ENCODE measurements around the gene NKAIN2.

NKAIN2 gene

DNA sequence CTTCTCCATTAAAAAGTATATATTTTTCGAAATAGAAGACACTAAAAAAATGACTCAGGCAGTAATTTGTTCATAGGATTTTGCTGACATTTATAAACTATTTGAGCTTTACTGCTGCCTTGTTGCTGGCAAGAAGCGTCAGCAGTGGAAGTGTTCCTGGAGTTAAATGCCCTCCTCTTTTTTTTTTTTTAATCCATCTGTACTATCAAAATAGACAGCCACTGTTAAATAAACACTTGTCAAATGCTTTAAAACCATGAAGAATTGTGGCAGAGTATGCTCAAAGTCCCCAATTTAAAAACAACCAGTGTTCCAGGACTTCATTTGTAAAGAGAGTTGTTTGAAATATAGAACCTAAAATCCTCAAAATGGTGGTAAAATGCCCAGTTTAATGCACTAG, 253.8 kb downstream of the NKAIN2 start:
- in situ Hi-C loops (cut with MboI; ENCODE audit: low pct_unique_long_range_greater_than_20kb, low sequenced_read_pairs) = no loop called here
- DNase-seq = no peak

DNA sequence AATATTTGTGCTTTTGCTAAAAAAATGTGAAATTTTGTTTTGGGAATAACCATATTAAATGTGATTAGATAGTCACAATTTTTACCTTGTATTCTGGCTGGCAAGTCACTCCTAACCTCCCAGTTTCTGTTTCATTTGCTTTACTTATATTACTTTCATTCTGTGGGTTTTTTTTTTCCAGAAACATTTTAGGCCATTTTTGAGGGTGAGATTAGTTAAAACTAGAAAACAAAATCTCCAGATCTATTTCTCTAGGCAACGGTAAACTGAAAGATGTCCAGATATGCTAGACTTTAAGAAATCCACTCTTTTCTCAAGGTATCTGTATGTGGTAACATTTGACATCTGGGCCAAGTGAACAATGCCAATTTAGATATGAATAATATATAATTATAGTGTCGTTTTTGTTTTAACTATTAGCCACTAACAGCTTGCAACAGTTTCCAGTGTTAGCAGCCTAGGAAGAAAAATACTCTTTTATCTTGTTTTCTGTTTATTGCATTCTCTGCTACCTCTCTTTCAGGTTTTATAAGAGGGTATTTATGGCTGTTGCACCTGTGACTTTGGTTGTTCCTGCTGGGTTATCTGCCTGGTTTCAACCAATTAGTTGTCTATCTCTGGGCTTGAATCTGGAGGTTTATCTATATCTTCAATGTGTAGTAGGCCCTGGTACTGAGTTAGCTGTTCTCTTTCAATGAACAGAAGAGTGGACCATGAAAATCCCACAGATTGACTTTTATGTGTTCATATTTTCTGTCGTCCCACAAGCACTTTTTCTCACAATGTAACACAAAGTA, 260.9 kb downstream of the NKAIN2 start:
- in situ Hi-C loops (cut with MboI; ENCODE audit: low pct_unique_long_range_greater_than_20kb, low sequenced_read_pairs) = no loop called here
- no peak for DNase-seq

DNA sequence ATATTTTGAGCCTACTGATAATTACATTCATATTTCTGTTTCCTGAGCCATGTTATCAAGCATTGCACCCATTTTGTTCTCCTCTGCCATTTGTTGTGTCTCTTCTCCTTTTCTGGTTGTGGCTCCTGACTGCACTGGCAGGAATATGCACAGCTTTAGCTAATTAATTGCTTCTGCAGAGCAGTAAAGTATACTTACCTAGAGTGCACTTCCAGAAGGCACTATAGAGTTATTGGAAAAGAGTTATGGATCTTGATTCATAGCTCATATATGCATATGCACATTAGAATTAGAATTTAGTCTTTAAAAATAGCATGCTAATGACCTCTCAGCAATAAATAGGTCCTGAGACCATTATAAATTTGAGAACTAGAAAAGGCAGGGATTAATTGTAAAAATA, 262.6 kb downstream of the NKAIN2 start:
- in situ Hi-C loops (cut with MboI; ENCODE audit: low pct_unique_long_range_greater_than_20kb, low sequenced_read_pairs) = no loop called here
- no peak for DNase-seq

DNA sequence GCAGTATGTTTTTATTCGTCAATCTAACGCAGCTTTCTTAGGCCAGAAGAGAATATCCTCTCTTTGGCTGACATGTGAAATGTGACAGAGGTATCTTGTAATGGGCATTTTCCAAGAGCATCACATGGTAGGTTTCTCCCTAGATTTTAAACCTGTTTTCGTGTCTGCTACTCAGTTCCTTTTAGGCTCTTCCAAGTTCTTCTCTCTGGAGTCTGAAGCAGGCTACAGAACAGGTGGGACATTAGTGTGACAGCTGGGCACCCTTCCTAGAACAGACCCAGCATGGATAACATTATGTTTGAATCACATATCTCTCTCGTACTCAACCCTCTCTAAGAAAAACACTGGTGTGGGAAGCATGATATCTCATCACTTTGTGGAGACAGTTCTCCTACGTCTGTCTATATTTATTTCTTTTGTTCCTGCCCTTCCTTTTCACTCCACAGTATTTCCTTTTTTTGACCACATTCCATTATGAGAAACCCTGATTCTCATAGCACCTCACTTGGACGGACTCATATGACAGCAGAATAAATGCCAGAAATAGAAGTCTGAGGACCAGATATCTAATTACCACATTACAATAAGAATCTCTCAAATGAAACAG, 263.4 kb downstream of the NKAIN2 start:
- no peak for DNase-seq
- in situ Hi-C loops (cut with MboI; ENCODE audit: low pct_unique_long_range_greater_than_20kb, low sequenced_read_pairs) = no loop called here

DNA sequence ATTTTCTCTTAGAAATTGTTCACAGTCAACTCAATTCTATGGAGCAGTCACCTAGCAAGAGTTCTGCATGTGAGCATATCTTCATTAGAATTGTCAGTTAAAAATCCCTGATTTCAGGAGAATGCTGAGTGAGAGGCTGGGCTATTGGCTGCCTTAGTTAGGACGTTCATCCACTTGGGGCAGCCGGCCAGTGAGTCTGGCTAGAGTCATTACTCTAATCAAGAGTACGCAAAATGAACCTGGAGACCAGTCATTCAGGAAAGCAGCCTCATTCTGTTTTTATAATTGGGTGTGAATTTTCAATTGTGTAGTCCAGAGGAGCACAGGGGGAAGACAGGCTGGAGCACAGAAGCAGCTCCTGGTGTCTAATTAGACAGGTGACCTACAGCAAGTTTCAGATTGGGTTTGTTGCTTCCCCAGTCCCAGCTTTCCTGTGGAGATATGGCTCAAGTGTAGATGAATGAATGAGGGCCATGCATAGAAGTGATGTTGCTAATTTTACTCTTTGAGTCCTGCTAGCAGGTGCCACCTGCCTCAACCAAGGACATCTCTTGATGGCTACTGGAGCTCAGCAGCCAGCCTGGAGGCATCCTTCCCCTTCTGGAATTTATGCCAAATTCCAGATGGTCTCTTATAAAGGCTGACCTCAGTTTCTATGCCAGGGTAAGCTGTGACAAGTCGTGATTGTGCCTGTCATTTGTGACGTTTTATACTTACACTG, 265.7 kb downstream of the NKAIN2 start:
- no peak for DNase-seq
- in situ Hi-C loops (cut with MboI; ENCODE audit: low pct_unique_long_range_greater_than_20kb, low sequenced_read_pairs) = no loop called here

DNA sequence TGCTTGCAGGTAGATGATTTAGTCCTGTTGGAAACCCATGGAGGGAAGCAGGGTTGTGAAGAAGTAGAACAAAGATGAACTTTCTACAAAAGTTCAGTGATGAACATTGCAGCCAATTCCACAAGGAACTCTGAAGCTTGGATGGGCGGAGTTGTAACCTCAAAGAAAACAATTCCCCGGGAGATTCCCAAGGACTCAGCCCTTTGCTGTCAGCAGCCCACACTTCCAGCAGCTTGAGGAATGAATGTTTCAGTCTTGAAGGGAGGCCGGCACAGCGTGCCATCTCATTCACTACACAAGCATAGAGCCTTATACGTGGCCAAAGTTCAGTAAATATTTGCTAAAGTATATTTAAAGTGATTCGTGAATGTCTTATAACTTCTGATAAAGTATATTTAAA, 269.4 kb downstream of the NKAIN2 start:
- DNase-seq = no peak
- in situ Hi-C loops (cut with MboI; ENCODE audit: low pct_unique_long_range_greater_than_20kb, low sequenced_read_pairs) = no loop called here

DNA sequence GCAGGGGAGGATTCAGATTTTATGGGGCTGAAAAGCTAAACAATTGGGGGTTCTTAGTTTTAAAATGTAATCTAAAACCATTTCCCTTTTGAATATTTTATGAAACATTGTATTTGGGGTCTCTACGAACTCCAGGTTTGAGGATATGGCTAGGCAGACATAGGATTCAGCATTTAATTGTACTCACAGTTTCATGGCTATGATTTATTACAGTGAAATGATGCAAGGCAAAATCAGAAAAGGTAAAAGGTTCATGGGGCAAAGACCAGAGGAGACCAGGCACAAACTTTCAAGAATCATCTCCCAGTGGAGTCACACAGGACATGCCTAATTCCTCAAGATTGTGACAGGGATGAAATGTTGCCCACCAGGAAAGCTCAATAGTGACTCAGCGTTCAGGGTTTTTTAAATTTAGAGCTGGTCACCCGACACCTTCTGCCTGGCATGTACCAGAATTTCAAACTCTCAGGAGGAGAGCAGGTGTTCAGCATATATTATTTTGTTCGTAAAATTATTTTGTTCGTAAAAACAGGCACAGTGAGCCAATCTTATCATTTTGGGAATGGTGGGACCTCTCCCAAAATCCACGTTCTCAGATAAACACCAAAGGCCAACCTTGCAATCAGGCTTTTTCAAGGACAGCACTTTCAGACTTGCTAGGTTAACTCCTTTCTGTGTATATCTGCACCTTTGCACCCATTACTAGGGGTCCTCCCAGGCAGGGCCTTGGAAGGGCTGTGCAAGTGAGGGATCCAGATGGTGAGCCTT, 270.3 kb downstream of the NKAIN2 start:
- in situ Hi-C loops (cut with MboI; ENCODE audit: low pct_unique_long_range_greater_than_20kb, low sequenced_read_pairs) = no loop called here
- DNase-seq = no peak

DNA sequence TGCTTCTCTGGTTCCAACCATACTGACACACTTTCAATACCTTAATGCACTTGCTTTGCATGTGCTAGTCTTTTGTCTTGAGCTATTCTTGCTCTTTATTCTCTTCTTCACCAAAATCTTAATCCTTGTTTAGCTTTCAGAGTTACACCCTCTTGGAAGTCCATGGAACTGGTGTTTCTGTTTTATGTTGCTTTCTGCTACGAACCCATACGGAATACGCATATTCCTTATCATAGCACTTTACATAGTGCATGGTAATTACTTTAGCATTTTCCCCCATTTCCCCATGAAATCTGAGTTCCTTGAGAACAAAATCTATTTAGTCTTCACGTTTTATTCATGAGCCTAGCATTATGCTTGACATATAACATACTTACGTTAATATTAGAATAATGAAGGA, 270.9 kb downstream of the NKAIN2 start:
- no peak for DNase-seq
- in situ Hi-C loops (cut with MboI; ENCODE audit: low pct_unique_long_range_greater_than_20kb, low sequenced_read_pairs) = no loop called here

DNA sequence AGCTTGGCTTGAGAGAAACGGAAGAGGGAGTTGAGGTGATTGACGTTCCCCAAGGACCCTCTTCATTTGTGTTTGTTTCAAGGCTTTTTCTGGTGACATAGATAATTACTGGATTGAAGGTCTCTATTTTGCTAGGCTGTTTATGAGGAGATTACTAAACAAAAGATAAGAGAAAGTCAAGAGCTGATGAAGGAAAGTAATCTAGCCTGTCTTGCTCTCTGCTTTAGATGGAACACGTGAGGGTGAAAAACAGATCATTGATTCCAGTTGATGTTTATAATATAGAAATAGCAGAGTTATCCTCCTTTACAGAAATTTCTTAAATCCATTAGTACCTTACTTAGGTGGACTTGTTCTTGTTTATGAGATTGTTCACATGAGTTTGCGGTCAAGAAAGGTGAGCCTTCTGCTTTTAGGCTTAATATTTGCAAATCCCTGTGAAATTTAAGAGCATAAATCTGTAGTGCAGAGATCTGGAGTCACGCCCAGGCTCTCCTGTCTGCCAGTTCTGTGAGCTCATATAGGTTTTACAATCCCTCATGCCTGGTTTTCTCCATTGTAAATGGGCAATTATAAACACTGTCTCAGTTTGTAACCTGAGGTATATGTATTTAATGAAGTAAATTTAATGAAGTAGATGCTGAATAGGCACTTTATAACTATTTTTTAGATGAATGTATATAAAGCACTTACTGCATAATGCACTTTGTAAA, 272.8 kb downstream of the NKAIN2 start:
- in situ Hi-C loops (cut with MboI; ENCODE audit: low pct_unique_long_range_greater_than_20kb, low sequenced_read_pairs) = no loop called here
- no peak for DNase-seq

DNA sequence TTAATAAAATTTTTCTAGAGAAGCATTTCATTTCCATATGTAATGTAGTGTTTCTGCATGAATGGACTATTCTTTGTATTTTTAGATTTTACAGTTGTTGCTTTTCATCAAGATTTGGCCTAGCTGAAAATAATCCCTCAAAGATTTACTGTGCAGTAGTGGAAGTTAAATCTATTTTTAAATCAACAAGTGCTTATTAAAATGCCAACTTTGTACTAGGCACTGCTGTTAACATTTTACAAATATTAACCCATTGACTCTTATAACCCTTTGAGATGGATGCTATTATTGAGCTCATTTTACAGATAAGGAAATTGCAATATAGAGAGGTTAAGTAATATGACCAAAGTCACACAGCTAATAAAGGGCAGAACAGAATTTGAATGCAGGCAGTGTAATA, 274.5 kb downstream of the NKAIN2 start:
- no peak for DNase-seq

DNA sequence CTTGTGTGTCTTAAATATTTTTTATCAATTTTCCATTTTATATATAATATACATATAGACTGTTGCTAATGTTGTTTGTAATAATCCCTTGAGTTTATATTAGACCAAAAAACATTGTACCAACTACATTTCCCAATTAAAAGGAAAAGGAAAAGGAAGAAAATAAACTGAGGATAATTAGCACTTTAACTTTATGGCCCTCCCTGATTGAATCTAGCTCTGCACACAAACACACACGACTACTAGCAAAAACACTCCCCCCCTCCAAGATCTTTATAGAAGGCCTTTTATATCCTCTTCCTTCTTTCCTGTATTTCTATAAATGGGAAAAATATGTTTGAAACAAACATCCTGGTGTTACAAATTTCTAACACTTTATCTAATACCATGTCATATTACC, 276.8 kb downstream of the NKAIN2 start:
- in situ Hi-C loops (cut with MboI; ENCODE audit: low pct_unique_long_range_greater_than_20kb, low sequenced_read_pairs) = no loop called here
- no peak for DNase-seq

More for the DNA sequence above, 274.5 kb downstream of the NKAIN2 start:
- in situ Hi-C loops (cut with MboI; ENCODE audit: low pct_unique_long_range_greater_than_20kb, low sequenced_read_pairs) = no loop called here

DNA sequence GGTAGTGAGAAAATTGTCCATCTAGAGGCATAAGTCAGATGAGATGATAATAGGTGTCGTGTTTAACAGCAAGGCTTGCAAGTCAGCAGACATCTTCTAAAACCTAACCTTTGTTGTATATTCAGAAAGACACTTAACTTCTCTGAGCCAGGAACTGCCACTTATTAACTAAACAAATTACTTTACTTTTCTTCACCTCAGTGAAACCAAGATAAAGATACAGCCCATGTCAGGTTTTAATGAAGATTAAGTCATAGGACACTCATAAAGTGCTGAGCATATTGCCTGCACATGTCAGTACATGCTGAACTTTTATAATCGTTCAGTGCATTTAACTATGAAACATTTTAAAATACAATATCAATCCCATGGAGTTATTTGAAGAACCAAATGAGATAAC, 286.8 kb downstream of the NKAIN2 start:
- in situ Hi-C loops (cut with MboI; ENCODE audit: low pct_unique_long_range_greater_than_20kb, low sequenced_read_pairs) = no loop called here
- no peak for DNase-seq

DNA sequence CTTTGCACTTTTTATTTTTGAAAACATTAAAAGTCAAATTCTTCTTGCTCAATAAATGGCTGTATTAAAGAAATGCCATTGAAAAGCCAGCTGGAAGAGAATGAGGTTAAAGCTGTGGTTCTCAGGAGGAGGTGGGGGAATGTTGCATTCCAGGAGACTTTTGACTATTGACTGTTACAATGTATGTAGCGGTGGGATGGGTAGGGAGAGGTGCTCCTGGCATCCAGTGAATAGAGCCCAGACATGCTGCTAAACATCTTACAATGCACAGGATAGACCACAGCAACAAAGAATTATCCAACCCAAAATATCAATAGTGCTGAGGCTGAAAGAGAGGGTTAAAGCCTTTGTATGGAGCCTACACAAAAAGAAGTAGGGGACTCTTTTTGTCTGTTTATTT, 295.9 kb downstream of the NKAIN2 start:
- DNase-seq = no peak
- in situ Hi-C loops (cut with MboI; ENCODE audit: low pct_unique_long_range_greater_than_20kb, low sequenced_read_pairs) = no loop called here

DNA sequence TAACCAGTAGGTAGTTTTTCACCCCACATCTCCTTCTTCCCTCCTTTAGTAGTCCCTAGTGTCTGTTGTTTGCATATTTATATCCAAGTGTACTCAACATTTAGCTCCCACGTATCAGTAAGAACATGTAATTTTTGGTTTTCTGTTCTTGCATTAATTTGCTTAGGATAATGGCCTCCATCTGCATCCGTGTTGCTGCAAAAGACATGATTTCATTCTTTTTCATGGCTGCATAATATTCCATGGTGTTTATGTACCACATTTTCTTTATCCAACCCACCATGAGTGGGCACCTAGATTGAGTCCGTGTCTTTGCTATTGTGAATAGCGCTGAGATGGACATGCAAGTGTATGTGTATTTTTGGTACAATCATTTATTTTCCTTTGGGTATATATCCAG, 306.8 kb downstream of the NKAIN2 start:
- in situ Hi-C loops (cut with MboI; ENCODE audit: low pct_unique_long_range_greater_than_20kb, low sequenced_read_pairs) = no loop called here
- DNase-seq = no peak

DNA sequence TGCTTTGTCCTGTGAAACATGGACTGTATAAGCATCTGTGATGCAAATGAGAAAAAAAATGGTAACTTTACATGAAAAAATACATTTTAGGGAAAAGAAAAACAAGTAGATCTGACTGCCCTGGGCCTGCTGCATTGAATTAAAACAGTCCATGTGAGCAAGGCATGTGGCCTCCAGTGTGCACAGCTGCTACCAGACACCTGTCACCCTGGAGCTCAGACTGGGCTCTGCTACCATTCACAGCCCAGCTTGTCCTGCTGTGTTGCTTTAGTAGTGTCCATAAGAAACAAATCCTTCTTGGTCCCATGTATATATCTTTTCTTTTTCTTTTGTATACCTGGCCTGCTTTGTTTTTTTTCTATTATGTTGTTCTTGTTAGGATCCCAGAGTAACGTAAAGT, 315.9 kb downstream of the NKAIN2 start:
- no peak for DNase-seq
- in situ Hi-C loops (cut with MboI; ENCODE audit: low pct_unique_long_range_greater_than_20kb, low sequenced_read_pairs) = no loop called here

DNA sequence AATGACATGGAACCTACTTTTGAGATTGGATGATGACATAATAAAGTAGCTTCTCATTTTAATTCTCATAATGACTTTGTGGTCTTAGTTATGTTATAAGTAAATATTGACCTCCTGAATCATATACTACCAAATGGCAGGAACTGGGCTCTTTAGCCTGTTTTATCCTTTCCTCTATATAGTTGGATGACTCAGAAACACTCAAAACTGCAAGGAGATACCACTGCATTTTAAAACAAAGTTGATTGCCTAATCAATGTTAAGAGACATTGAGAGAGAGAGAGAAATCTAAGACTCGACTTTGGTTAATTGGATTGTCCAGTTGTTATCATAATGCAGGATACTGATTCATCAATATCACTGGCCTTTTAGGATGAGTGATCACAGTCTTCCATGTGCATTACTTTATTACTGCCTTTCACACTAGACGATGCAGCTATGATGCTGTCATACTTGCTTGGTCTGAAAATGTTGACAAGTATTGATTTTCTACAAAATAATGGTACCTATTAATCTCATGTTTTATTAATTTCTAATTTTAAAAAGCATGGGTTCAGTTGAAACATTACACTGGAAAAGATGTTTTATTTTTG, 320.0 kb downstream of the NKAIN2 start:
- in situ Hi-C loops (cut with MboI; ENCODE audit: low pct_unique_long_range_greater_than_20kb, low sequenced_read_pairs) = no loop called here
- no peak for DNase-seq

DNA sequence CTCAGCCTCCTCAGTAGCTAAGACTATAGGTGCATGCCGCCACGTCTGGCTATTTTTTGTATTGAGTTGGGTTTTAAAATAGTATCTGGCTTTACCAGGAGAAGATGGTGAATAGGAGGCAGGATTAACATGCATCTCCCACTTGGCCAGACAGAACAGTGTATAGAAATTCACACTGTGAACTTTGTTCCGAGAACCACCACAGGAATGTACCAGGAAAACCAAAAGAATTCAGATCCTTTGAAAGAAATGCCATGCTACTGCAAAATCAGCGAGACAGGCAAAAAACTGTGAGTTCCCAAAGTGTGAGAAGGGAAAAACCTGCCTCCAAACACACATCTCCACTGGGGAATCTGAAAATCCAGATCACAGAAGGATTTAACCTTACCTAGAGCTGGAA, 327.6 kb downstream of the NKAIN2 start:
- no peak for DNase-seq
- in situ Hi-C loops (cut with MboI; ENCODE audit: low pct_unique_long_range_greater_than_20kb, low sequenced_read_pairs) = no loop called here

DNA sequence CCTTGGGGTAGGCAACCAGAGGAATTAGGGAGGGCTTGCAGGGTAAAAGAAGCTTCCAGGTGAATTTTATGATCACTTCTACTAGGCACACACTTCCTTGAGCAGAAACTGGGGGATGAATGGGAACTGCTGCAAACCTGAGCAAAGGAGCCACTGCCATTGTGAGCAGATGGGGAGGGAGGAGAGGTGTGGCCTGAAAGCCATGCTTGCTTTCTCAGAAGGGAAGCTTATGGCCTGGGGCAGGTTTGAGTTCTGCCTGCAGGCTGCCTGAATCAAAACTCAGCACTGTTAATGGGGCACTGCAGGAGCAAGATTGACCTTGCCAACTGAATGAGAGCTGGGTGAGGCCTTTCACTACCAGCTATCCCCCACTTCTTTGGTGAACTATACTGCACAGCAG, 328.1 kb downstream of the NKAIN2 start:
- in situ Hi-C loops (cut with MboI; ENCODE audit: low pct_unique_long_range_greater_than_20kb, low sequenced_read_pairs) = no loop called here
- DNase-seq = no peak

DNA sequence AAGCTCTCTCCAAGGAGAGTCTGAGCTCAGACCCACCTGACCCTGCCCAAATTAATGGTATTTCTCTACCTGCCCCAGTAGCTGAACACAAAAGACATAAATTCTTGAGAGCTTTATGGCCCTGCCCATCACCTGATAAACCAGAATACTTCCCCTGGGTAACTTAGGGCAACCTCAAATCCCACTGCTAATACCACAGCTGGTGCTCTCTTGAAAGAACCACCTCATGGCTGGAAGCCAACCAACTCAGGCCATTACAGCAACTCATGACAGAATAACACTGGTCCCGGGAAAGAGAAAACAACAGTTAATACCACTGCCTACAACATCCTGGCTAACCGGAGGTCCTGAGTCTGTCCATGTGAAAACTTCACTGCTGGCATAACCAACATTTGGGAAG, 328.6 kb downstream of the NKAIN2 start:
- no peak for DNase-seq
- in situ Hi-C loops (cut with MboI; ENCODE audit: low pct_unique_long_range_greater_than_20kb, low sequenced_read_pairs) = no loop called here
